Neural cell (in vitro differentiated cells): ENCODE results near the gene DYNLT2. TPM values are rescaled to one million over a fixed set of nuclear protein-coding genes. Genes with fewer than 3 reads are reported as not detected.

Source experiments
- polyA plus RNA-seq: library from polyadenylated mRNA; depleted of rRNA; stranded (reverse); fragments of >200 nt; gene quantifications from 2 replicates; pipeline ENCODE4 v1.2.3, GENCODE V29; 2014

The DYNLT2 gene
- polyA plus RNA-seq, 1 donor from 2014 or later: 2.8 TPM

Other genes with a start within 250 kb of the DYNLT2 start
- 35.8 and 58.5 TPM in 2 replicates for gene WDR27, start 49.5 kb downstream of the DYNLT2 start, polyA plus RNA-seq
- gene C6orf120, start 49.4 kb downstream of the DYNLT2 start, polyA plus RNA-seq: 16.6 and 17.8 TPM in 2 replicates
- gene PHF10, start 27.1 kb downstream of the DYNLT2 start, polyA plus RNA-seq: 42.9 and 48.9 TPM in 2 replicates
- 39.1 and 51.2 TPM in 2 replicates for gene ERMARD, start 50 bp upstream of the DYNLT2 start, polyA plus RNA-seq